ENCODE results near the gene VPS13D. TPM values are rescaled to one million over a fixed set of nuclear protein-coding genes. Genes with fewer than 3 reads are reported as not detected.
A peak's percentile ranks its signal among the peaks of the same experiment; 100 is the strongest.
"Not testable (repeated sequence)": the region's sequence is repeated elsewhere in the genome, so short reads cannot be mapped to it uniquely, and the experiment has no call there.

VPS13D gene
- total RNA-seq, 6 experiments from 2014 or later: 25.9 to 36.9 (median 30.8) TPM

DNA sequence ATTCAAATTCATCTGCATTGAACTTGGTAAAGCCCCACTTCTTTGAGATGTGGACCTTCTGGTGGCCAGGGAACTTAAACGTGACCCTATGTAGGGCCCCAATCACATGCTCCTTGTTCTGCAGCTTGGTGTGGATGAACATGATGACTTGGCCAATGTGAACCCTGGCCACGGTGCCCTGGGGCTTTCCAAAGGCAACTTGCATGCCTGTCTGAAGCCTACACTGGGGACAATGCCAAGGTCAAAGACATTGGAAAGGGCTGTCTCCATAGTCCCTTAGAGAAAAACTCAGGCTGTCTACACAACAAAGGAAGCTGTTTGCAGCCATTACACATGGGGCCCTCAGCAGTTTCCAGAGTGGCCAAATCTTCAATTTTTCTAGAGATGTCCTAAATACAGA is 8.9 kb upstream of the VPS13D start:
- H3K36me3 ChIP-seq: no peaks in the 10 kb centered on the region
- intact Hi-C loops (cut with DNase I): no loop called here
- TF ChIP-seq, protein P1, sequence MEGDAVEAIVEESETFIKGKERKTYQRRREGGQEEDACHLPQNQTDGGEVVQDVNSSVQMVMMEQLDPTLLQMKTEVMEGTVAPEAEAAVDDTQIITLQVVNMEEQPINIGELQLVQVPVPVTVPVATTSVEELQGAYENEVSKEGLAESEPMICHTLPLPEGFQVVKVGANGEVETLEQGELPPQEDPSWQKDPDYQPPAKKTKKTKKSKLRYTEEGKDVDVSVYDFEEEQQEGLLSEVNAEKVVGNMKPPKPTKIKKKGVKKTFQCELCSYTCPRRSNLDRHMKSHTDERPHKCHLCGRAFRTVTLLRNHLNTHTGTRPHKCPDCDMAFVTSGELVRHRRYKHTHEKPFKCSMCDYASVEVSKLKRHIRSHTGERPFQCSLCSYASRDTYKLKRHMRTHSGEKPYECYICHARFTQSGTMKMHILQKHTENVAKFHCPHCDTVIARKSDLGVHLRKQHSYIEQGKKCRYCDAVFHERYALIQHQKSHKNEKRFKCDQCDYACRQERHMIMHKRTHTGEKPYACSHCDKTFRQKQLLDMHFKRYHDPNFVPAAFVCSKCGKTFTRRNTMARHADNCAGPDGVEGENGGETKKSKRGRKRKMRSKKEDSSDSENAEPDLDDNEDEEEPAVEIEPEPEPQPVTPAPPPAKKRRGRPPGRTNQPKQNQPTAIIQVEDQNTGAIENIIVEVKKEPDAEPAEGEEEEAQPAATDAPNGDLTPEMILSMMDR (IDR thresholded peaks at IDR 0.05): no peak
- no peak for TF ChIP-seq POLR2A (IDR thresholded peaks at IDR 0.05)
- H3K27me3 ChIP-seq: no peaks in the 10 kb centered on the region
- 10% methylated on average over 2 of the region's 2 CpGs for WGBS (ENCODE audit: insufficient coverage, low coverage, low lambda C conversion rate, missing lambda C conversion rate)
- H3K9me3 ChIP-seq: no peaks in the 10 kb centered on the region
- no peak overlapping the region for H3K4me3 ChIP-seq
- DNase-seq: no peak
- no peak overlapping the region for H3K27ac ChIP-seq
- peak in 3 of 4 donors; percentile 50 to 77 (median 67) for ATAC-seq
- H3K4me1 ChIP-seq: peaks cover 0 to 7% (median 0%) of the 10 kb centered on the region in 4 donors

DNA sequence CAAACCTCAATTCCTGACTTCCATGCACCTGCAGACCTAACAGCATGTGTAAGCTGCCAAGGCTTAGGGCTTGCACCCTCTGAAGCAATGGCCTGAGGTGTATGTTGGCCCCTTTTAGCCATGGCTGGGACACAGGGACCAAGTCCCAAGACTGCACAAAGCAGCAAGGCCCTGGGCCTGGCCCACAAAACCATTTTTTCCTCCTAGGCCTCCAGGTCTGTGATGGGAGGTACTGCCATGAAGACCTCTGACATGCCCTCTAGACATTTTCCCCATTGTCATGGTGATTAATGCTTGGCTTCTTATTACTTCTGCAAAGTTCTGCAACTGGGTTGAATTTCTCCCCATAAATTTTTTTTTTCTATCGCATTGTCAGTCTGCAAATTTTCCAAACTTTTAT is 7.1 kb upstream of the VPS13D start:
- DNase-seq; H3K27ac ChIP-seq; intact Hi-C loops (cut with DNase I); ATAC-seq; H3K27me3 ChIP-seq; H3K4me1 ChIP-seq; H3K36me3 ChIP-seq; H3K9me3 ChIP-seq; H3K4me3 ChIP-seq: not testable (repeated sequence)
- 100% methylated on average over 1 of the region's 1 CpG for WGBS (ENCODE audit: insufficient coverage, low coverage, low lambda C conversion rate, missing lambda C conversion rate)

DNA sequence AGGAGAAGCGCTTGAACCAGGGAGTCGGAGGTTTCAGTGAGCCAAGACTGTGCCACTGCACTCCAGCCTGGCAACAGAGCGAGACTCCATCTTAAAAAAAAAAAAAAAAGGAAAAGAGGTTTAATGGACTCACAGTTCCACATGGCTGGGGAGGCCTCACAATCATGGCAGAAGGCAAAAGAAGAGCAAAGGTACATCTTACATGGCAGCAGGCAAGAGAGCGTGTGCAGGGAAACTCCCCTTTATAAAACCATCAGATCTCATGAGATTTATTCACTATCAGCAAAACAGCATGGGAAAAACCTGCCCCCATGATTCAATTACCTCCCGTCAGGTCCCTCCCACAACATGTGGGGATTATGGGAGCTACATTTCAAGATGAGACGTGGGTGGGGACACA is 5.7 kb upstream of the VPS13D start:
- H3K4me3 ChIP-seq; H3K27ac ChIP-seq; intact Hi-C loops (cut with DNase I); H3K27me3 ChIP-seq; ATAC-seq; H3K4me1 ChIP-seq; H3K9me3 ChIP-seq; DNase-seq; H3K36me3 ChIP-seq: not testable (repeated sequence)
- WGBS (ENCODE audit: insufficient coverage, low coverage, low lambda C conversion rate, missing lambda C conversion rate): 89% methylated on average over 5 of the region's 6 CpGs

DNA sequence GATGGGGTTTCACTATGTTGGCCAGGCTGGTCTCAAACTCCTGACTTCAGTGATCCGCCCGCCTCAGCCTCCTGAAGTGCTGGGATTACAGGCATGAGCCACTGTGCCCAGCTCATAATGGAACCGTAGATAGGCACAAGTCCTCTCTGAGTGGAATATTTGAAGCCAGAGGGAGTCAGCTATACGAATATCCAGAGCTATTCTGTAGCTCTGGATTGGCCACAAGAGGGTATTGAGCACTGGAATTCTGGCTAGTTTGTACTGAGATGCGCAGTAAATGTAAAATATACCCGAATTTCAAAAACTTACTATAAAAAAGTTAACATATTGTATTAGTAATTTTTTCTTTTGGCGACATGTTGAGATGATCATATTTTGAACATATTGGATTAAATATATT is 851 bp upstream of the VPS13D start:
- Histone ChIP-seq H3K4me1 (peaks cover 0 to 16% (median 0%) of the 10 kb centered on the region in 4 donors), H3K4me3 (no peak overlapping the region), H3K9me3 (no peaks in the 10 kb centered on the region), H3K27ac (no peak overlapping the region), H3K36me3 (no peaks in the 10 kb centered on the region), H3K27me3 (no peaks in the 10 kb centered on the region)
- no peak for TF ChIP-seq POLR2A (IDR thresholded peaks at IDR 0.05)
- TF ChIP-seq, protein P1 (IDR thresholded peaks at IDR 0.05): no peak
- ATAC-seq (no peak), DNase-seq (no peak)
- intact Hi-C loops (cut with DNase I): no loop called here
- WGBS (ENCODE audit: insufficient coverage, low coverage, low lambda C conversion rate, missing lambda C conversion rate): 82% methylated on average over 4 of the region's 7 CpGs

DNA sequence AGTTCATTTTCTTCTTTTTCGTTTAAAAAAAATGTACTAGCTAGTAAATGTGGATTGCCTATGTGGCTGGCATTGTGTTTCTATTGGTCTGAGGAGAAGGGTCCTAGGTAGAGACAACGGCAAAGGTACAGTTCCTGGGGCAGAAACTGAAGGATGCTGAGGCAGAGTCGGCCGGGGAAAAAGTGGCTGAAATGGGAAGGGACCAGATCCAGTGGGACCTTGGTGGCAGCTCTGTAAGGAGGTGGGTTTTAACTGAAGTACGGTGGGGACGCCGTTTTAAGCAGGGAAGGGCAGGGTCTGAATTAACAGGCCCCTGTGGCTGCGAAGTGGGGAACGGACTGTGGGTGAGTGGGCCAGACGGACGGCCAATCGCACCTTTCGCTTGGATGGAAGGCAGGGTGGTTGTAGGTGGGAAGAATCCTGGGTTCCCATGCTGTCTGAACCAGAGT is 420 bp upstream of the VPS13D start:
- no peaks in the 10 kb centered on the region for H3K36me3 ChIP-seq
- H3K9me3 ChIP-seq: no peaks in the 10 kb centered on the region
- TF ChIP-seq, protein P1 (IDR thresholded peaks at IDR 0.05): no peak
- no peak for TF ChIP-seq POLR2A (IDR thresholded peaks at IDR 0.05)
- H3K27me3 ChIP-seq: no peaks in the 10 kb centered on the region
- H3K4me3 ChIP-seq: peak overlapping the region in 1 of 3 donors; percentile 100
- H3K4me1 ChIP-seq: peaks cover 0 to 16% (median 0%) of the 10 kb centered on the region in 4 donors
- ATAC-seq: no peak
- intact Hi-C loops (cut with DNase I): no loop called here
- no peak overlapping the region for H3K27ac ChIP-seq
- DNase-seq: no peak
- 58% methylated on average over 10 of the region's 13 CpGs for WGBS (ENCODE audit: insufficient coverage, low coverage, low lambda C conversion rate, missing lambda C conversion rate)

Measured in right lobe of liver (tissue), 6 donors.